ENCODE results near the gene INIP.

The INIP gene

DNA sequence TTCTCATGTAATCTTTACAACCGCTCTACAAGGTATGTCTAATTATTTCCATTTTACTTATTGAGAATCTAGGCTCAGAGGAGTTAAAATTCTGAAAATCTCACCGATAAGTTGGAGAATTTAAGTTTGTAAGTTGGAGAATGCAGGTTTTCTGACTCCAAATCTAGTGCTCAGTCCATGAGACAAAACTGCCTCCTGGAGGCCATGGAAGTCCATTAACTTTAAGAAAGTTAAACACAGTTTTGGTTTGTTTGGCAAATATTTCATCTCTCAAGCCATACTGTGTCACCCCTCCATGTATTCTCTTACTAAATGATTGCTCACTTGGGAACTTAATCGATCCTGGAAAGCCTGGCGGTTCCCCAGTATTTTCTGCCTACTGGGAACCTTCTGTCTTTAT is 52.6 kb downstream of the INIP start:
- peak; percentile 32 for DNase-seq

DNA sequence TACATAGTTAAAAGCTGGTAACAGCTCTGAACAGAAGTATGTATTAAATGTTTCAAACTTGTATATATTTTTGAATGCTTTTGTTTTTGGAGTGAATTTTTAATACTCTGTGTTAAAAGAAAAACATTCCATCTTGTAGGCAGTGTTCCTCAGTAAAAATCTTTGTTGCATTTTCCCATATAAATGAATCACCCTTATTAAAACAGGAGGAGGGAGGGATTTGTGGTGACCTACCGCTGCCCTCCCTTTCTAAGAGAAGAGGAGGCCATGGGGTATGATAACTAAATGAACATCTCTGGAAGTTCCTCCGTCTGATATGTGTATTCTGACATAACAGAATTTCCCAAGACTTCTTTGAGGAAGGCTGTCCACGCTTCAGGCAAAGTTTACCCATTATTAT is 53.4 kb downstream of the INIP start:
- DNase-seq, result no peak

DNA sequence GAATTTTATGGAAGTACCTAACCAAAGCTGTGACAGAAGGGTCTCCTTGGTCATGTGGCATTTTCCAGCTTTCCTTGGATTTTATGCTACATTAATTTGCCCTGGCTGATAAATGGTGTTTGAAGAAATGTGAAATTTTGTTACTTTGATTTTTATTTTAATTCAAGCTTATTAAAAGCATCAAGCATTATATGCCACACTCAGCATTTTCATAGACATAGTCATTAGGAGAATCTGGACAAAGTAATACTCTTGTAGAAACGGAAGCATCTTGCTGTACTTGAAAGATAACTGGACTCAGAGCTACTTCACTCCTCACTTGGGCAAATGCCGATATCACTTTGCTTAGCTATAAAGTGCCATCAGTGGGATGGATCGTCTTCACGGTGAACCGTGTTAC is 54.2 kb downstream of the INIP start:
- DNase-seq, result no peak

DNA sequence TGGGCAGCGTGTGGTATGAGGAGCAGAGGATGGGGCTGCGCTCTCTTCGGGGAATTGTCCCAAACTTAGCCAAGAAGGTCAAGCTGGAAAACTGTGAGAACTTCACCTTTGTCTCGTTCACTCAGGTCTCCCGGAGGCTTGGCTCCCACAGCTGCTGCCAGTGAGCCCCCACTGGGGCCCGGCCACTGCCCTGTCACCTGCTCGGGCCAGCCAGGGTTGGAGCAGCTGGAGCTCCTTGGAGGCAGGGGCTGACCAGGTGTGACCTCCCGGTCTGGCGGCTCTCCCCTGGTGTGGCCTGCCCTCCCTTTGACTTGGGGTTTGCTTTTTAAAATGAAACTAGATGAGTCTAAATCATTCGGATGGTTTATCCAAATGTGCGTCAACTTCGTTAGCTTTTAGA is 58.0 kb downstream of the INIP start:
- DNase-seq, result no peak

DNA sequence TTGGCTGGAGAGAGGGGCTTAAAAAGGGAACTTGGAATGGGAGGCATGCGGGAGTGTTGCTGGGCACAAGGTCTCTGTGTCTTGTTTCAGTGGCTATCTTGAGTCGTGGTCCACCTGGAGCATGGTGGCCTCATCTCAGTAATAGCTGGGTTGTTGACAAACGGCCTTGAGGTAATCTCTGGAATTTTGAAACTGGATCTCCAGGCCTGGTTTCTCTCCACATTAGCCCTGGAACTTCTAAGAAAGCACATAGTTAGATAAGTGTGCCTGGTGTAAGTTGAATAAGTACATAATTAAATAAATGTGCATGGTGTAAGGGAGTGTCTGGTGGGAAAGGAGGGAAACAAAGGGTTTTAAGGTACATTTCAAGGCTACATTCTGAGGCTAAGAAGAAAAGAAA is 62.2 kb downstream of the INIP start:
- no peak for DNase-seq

DNA sequence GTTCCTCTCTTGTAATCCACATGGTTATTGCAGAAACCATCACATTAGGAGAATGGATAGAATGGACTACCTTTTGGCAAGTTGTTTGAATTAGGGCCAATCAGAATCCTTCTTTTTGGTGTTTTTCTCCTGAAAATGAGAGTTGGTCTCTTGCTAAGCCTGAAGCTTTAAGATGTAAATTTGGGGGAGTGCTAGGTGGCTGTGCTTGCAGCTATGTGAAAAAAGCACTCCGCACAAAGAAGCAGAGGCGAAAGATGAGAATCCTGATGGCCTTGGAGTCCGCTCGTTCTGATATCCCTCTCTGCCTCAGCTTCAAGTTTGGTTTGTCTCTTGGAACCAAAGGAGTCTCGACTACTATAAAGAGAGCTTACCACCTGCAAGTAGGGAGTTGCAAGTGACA is 63.6 kb downstream of the INIP start:
- DNase-seq, result no peak

DNA sequence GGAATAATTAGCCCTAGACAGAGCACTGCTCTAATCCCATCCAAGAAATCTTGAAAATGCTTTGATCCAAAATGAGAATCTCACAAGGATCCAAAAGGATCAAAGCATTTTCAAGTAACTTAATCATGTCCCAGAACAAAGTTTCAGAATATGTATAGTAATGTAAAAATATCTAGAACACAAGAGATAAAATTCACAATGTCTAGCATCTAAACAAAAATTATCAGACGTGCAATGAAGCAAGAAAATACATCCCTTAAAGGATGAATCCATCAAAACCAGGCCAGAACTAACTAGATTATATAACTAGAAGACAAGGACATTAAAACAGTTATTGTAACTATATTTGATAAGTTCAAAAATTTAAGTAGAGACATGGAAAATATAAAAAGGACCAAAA is 69.3 kb downstream of the INIP start:
- DNase-seq, result no peak

DNA sequence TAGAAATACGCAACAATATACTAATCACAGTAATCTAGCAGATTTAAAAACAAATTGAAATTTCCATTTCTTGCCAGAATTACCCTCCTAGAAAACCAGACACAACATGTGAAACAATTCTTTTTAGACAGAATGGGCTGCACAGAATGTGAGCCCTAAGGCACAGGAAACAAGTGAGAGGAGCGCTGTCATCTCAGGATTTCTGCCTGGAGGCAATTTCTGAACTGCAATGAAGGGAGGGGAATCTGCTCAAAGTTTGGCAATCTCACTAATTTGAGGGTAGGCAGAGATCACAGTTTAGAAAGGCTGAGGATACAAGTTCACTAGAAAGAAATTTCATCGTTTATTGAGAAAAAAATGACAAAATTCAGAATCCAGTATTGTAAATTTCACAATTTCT is 70.3 kb downstream of the INIP start:
- DNase-seq, result no peak

DNA sequence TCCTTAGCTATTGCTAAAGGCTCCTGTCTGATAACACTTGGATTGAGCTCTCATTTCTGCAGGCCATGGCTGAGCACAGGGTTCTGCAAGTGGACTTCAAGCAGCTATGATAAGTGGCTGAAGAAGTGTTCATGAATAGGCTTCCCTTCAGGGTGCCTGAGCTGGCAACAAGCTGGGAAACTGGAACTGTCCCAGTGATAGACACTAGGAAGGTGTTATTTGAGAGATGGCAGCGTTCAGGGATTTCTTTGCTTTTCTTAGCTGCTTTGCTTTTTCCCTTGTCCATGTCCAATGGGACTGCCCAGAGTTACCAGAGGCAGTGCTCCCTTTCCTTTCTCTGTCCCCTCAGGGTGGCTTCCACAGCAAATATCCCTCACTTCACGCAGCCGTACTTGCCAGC is 75.8 kb downstream of the INIP start:
- DNase-seq, result no peak

DNA sequence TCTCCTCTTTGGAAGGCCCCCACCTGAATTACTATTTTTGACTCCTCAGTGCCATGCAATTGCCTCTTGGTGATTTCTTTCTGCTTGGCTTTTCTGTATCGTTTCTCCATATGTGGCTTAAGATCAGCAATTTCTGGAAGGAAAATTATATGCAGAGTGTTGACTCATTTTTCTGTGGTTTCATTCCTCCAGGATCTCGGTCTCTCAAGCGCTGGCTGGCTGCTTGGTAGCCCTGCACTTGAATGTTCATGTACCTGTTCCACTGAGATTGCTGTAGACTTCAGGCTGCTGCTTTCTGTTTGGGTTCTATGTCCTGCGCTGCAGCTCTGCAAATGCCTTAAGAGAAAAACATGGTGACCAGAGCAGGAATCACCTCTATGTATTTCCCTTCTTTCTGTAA is 77.6 kb downstream of the INIP start:
- DNase-seq, result no peak
